LHCN-M2 (cell line): ENCODE results near the gene SPATA6. TPM values are rescaled to one million over a fixed set of nuclear protein-coding genes. Genes with fewer than 3 reads are reported as not detected.
"Not testable (repeated sequence)": the region's sequence is repeated elsewhere in the genome, so short reads cannot be mapped to it uniquely, and the experiment has no call there.

Experiments
- DNase-seq: peaks from one replicate; pipeline ENCODE4 v3.0.0-alpha.2; 2012; ENCODE audit warnings: low read depth
- total RNA-seq: library from RNA; depleted of rRNA; stranded (reverse); fragments of >200 nt; gene quantifications from 2 replicates; pipeline ENCODE4 v1.2.3, GENCODE V29; 2014

Gene SPATA6
- total RNA-seq, 1 experiment from 2014 or later = 4.5 TPM

DNA sequence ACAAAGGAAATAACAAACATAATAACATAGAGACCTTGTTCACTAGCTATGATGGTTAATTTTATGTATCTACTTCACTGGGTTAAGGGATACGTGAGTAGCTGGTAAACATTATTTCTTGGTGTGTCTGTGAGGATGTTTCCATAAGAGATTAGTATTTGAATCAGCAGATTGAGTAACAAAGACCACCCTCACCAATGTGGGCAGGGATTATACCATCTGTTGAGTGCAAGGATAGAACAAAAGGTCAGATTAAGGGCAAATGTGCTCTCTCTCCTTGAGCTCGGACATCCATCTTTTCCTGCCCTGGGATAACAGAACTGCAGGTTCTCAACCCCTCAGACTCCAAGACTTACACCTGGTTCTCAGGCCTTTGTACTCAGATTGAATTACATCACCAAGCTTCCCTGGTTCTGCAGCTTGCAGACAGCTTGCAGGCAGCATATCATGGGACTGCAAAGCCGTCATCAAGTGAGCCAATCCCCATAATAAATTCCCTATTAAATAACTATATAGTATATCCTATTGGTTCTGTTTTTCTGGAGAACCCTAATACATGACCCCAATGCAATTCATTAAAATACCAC is 9.2 kb downstream of the SPATA6 start:
- peak; percentile 53 for DNase-seq

DNA sequence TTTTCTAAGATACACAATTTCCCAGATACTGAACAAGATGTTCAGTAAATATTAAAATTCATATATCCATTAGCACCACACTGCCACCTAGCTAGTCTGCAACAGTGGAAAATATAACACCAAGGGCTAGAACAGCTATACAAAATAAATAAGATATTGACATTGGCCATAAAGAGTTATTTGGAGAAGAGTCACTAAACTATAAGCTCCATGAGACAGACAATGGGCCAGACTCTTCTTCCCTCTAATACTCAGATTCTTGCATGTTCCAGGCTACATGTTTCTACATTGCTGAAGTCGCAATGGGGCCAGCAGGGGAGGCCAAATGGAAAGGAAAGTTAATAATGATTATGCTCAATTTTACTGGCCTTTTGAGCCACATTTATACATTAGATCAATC is 21.5 kb downstream of the SPATA6 start:
- DNase-seq = no peak

DNA sequence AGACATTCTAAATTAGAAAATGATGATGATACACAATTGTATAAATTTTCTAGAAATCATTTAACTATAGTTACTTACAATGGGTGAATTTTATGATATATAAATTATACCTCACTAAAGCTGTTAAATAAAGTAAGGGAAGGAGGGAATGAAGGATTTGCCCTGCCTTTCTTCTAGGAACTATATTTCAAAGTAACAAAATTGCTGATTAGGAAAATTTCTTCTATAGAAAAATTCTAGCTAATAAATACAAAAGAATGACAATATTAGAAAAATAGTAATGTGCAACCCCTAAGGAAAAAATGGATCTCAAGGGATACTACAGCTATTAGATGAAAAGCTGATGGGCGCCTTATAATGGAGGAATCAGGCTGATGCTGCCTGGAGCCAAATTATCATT is 23.1 kb downstream of the SPATA6 start:
- no peak for DNase-seq

DNA sequence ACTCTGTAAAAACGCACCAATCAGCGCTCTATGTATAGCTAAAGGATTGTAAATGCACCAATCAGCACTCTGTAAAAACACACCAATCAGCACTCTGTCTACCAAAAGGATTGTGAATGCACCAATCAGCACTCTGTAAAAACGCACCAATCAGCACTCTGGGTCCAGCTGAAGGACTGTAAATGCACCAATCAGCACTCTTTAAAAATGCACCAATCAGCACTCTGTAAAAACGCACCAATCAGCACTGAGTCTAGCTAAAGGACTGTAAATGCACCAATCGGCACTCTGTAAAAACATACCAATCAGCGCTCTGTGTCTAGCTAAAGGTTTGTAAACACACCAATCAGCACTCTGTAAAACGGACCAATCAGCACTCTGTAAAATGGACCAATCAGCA is 27.8 kb downstream of the SPATA6 start:
- DNase-seq = not testable (repeated sequence)

DNA sequence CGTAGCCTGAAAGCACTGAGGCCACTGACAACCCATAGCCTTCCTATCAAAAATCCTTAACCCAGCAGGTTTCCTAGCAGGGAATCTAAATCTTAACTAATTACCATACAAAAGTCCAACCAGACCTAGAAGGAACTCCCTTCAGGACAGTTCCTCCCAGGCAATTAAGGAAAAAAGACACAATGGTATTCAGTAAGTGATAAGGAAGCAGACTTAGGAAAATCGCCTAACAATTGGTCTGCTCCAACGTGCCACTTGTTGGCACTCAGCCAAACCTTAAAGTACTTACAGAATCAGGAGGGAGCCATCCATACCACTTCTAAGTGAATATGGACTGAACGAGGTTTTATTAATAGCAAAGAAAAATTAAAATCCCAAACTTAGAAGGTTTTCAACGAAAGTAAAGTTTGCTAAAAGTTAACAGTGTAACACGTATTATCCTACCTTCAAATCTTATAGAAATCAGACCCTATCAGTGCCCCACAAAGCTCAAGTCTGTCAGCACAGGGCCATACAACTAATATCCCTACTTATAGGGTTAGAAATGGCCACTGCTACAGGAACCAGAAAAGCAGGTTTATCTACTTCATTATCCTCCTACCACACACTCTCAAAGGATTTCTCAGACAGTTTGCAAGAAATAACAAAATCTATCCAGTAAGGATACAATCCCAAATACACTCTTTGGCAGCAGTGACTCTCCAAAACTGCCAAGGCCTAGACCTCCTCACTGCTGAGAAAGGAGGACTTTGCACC is 29.0 kb downstream of the SPATA6 start:
- DNase-seq = no peak

DNA sequence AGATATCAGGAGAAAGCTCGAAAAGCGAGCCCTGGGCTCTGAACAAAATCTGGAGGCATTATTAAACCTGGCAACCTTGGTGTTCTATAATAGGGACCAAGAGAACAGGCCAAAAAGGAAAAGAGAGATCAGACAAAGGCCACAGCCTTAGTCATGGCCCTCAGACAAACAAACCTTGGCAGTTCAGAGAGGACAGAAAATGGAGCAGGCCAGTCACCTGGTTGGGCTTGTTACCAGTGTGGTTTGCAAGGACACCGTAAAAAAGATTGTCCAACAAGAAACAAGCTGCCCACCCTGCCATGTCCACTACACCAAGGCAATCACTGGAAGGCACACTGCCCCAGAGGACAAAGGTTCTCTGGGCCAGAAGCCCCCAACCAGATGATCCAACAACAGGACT is 31.2 kb downstream of the SPATA6 start:
- not testable (repeated sequence) for DNase-seq

DNA sequence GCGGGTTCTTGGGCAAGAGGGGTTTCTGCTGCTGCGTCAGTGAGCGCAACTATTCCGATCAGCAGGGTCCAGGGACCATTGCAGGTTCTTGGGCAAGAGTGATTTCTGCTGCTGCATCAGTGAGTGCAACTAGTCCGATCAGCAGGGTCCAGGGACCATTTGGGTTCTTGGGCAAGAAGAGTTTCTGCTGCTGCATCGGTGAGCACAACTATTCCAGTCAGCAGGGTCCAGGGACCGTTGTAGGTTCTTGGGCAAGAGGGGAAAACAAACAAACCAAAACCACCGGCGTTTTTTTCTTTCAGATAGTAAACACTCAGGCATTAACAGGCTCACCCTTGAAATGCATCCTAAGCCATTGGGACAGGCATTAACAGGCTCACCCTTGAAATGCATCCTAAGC is 32.6 kb downstream of the SPATA6 start:
- no peak for DNase-seq

DNA sequence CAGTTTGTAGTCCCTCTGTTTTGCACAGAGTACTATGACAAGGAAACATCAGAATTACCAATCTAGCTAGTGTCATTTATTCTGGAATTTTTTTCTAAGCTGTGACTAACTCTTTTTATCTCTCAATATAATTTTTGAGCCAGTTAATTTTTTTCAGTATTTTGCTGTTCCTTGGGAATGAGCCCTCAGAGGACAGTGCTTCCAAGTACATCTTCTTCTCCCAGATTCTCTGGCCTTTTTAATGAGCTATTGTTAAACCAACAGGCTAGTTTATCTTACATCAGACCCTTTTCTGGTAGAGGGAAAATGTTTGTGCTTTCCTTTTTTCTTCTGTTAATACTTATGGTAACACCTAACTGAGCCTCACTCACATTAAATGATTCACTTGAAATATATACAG is 34.6 kb downstream of the SPATA6 start:
- not testable (repeated sequence) for DNase-seq

DNA sequence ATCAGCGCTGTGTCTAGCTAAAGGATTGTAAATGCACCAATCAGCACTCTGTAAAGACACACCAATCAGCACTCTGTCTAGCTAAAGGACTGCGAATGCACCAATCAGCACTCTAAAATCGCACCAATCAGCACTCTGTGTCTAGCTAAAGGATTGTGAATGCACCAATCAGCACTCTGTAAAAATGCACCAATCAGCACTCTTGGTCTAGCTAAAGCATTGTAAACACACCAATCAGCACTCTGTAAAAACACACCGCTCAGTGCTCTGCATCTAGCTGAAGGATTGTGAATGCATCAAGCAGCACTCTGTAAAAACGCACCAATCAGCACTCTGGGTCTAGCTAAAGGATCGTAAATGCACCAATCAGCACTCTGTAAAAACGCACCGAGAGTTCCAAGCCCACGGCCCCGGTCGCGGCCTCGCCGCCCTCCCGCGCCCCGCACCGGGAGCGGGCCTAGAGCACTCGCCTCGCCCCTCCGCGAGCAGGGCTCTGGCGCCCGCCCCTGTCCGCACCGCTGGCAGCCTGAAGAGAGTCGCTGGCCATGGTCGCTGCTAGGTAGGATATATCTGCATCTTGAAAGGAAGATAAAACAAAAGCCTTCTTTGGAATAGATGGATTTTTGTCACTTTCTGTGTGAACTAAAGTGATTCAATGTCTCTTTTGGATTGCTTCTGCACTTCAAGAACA is 36.5 kb downstream of the SPATA6 start:
- not testable (repeated sequence) for DNase-seq

DNA sequence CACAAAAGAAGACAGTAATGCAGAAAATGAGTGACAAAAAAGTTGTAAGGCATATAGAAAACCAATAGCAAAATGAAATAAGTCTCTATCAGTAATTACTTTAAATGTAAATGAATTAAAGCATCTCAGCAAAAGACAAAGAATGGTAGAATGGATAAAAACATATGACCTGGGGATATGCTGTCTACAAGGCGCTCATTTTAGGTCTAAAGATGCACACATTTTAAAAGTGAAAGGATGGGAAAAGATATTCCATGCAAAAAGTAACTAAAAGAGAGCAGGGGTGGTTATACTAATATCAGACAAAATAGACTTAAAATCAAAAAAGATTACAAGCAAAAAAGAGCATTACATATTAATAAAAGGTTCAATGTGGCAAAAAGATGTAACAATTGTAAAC is 41.2 kb downstream of the SPATA6 start:
- no peak for DNase-seq

DNA sequence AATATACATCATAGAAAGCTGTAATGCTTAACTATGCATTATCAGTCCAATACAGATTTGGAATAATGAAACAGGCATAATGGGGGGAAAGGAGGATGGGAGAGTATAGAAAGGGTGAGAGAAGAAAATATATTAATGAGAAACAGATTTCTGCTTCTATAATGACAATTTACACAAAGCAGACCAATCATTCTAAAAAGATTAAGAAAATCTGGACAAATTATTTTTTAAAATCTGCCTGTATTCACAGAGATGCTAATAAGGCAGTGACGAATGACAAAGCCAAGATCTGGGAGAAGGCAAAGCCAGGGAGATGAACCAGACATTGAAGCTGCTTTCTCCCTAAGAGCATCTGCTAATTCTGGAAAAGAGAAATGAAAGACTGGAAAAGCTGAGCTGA is 50.0 kb downstream of the SPATA6 start:
- DNase-seq = no peak

DNA sequence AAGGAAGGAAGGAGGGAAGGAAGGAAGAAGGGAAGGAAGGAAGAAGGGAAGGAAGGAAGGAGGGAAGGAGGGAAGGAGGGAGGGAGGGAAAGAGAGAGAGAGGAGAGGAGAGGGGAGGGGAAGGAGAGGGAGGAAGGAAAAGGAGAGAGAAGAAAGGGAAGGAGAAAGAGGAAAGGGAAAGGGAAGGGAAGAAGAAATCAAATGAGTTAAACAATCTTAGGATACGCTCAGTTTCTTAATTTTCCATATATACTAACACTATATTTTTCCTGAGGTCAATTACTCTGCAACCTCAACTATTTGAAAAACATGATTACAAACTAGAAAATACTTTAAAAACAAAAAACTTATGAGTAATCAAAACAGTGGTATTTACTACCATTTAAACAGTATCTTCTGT is 53.3 kb downstream of the SPATA6 start:
- DNase-seq = no peak

DNA sequence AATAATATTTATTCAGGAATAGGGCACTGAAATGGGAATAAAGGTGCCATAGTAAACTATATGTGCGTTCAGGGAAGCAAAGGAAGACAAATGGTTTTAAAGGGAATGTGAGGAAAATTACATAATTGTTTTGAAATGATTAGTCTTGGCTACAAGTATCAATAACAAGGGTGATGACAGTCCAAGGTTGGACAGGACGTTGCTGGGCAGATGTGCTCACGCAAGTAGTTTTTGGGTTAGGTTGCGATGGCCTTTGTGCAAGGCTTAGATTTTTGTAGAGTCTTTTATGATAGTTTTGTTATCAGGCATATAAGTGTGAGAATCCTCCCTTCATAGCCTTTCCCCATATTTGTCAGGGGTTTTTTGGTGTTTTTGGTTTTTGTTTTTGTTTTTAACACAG is 57.0 kb downstream of the SPATA6 start:
- no peak for DNase-seq

DNA sequence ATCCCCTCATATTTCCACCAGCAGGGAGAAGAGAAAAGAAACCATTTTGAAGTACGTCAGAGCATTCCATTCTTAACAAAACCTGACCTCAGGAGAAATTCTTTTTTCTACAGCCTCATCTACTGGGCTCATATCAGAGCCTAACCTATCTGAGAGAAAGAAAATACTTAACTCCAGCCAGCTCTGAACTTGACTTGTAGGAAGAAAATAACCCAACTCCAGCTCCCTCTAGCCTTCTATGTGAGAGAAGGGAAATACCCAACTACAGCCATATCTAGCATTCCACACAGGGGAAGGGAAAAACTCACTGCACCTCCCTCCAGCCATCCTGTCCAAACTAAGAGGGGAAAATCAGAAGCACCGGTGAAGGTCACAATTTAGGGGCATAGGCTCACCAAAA is 57.7 kb downstream of the SPATA6 start:
- DNase-seq = no peak

DNA sequence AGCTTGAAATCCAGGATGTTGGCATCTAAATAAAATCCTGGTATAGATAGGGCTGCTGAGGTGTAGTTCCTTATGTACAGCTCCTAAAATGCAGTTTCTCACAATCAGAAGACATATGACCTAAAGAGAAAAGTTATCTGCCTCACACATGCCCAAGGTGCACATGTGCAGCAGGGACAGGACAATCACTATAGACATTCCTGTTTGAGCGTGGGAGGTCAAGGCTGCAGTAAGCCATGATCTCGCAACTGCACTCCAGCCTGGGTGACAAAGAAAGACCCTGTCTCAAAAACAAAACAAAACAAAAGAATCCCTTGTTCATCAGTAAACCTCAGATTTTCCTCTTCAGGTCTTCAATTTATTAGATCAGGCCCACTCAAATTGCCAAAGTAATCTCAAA is 66.1 kb downstream of the SPATA6 start:
- no peak for DNase-seq

DNA sequence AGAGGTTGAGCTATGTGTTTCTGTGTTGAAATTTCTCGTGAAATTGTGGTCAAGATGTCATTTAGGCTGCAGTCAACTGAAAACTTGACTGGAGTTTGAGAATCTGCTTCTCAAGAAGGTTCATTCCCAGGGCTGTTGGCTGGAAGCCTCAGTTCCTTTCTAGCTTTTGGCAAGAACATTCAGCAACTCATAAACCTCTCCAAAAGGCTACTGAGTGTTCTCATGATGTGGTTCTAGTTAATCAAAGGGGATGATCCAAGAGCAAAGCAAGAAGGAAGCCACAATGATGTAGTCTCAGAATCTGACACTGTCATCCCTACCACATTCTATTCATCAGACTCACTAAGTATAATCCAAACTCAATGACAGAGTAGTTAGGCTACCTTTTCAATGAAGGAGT is 66.6 kb downstream of the SPATA6 start:
- DNase-seq = no peak

DNA sequence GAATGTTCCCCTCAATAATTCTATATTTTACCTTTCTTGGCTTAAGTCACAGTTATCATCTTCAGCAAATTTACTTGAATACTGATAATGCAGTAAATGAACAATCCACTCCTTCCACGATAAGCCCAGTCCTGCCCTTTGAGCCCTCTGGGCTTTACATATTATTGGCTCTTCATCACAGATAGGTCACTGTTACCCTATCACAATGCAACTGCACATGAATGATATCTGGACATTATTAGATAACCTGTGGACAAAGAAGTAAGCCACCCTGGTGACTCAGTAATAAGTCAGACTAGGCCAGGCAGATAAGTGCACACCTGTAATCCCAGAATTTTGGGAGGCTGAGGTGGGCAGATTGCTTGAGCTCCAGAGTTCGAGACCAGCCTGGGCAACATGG is 69.4 kb downstream of the SPATA6 start:
- no peak for DNase-seq

DNA sequence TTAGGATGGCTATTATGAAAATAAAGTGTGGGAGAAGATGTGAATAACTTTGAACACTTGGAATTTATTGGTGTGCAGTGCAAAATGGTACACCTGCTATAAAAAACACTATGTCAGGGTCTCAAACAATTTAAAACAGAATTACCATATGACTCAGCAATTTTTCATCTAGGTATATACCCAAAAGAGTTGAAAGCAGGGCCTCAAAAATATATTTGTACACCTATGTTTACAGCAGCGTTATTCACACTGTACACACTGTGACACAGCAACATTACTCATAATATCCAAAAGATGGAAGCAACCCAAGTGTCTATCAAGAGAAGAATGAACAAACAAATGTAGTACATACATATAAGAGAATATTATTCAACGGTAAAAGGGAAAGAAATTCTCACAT is 75.8 kb downstream of the SPATA6 start:
- DNase-seq = no peak

DNA sequence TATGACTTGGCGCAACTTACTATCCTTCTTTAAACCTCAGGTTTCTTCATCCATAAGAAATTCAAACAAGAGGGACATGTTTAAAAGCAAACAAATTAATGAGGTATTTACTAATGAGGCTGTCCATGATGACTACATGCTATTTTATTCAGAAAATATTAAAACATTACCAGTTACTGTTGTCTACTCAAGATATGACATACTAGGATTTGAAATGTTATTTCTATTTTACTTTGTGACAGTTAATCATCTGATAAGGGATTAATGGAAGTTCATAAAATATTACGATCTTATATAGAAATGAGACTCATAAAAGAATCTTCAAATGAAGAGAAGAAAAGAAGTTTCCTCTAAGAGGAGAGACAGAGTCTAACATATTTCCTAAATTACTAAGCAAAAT is 80.1 kb downstream of the SPATA6 start:
- no peak for DNase-seq

DNA sequence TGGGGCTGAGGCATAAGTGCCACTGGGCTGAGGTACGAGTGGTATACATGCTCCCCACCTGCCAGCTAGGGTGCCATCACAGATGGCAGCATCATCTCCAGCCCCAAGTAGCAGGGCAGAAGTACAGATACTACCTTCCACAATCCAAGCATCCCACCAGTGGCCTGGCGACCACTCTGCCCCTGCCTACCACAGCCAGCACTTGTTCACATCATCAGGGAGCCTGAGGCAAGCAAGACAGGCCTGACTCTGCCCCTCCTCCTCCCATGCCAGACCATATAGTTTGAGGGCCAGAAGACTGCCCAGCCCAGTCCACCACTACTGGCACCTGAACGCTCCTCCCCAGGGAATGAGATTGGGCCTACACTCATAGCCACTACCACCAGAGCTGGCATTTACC is 84.6 kb downstream of the SPATA6 start:
- no peak for DNase-seq

DNA sequence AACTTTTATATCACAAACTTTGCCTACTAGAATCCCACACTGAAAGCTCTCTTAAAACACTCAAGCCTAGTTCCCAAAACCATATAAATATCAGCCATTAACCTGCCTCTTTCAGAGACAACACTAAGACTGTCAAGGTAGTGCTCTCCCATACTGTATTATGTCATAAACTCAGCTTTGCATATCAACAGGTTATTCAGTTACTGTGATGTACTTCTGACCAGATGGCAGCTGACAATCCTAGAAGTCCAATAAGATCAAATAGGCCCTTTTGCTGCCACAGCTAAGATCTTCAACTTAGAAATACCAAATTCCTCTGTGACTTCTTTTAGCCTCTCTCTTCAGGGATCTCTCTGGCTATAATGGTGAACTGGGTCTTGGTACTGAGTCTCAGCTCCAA is 97.2 kb downstream of the SPATA6 start:
- DNase-seq = no peak

DNA sequence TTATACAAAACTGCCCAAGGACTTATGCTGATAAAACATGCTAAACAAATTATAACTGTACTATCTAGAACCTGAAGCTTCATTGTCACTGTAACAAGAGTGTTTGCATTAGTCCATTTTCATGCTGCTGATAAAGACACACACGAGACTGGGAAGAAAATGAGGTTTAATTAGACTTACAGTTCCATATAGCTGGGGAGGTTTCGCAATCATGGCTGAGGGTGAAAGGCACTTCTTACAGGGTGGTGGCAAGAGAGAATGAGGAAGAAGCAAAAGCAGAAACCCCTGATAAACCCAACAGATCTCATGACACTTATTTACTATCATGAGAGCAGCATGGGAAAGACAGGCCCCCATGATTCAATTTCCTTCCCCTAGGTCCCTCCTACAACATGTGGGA is 100.4 kb downstream of the SPATA6 start:
- no peak for DNase-seq

DNA sequence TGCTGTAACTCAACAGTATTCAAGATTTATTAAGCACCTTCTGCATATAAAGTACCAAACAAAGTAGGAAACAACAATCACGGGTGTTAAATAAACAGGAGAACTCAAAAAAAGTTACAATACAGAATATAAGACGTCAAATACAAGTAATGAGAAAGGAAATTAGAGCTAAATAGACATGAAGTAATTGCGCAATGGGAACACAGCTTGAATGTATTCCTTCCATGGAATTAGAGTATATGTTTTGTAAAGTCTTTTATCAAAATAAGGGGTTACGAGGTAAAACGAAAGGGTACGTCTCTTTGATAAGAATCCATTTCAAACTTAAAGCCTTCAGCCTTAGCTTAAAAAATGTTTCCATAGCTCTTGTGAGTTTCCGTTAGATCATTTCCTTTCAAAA is 109.1 kb downstream of the SPATA6 start:
- DNase-seq = no peak
